Stomach (tissue), 4 donors: ENCODE measurements around the gene HSPA1A.
"Not testable (repeated sequence)": the region's sequence is repeated elsewhere in the genome, so short reads cannot be mapped to it uniquely, and the experiment has no call there.

Source experiments
- EP300 ChIP-seq: sonication (generic); formaldehyde crosslinking; IDR thresholded peaks from one replicate; pipeline ENCODE4 v1.6.1; 2017; ENCODE audit warnings: antibody characterized with exemption
- POLR2A ChIP-seq, 4 donors: fragments of 450-650 bp; IDR thresholded peaks; one replicate each; pipeline ENCODE4 v1.6.1; 2016; ENCODE audit warnings: antibody characterized with exemption in 4 of 4, control low read depth in 2 of 4, mild to moderate bottlenecking in 1 of 4, moderate library complexity in 1 of 4
- POLR2AphosphoS5 ChIP-seq, 3 donors: sonication (generic); formaldehyde crosslinking; IDR thresholded peaks; one replicate each; pipeline ENCODE4 v1.6.1; 2016; ENCODE audit warnings: antibody characterized with exemption in 3 of 3
- TF ChIP-seq, protein P1 (sequence below), 7 experiments: fragments of 450-650 bp in 4 of 7; fragments of 200-600 bp in 3 of 7; sonication (generic) in 3 of 7; IDR thresholded peaks; one replicate each; pipeline ENCODE4 v1.5.1; 2016 to 2019; ENCODE audit warnings: antibody characterized with exemption in 7 of 7, control low read depth in 2 of 7, mild to moderate bottlenecking in 1 of 7

DNA sequence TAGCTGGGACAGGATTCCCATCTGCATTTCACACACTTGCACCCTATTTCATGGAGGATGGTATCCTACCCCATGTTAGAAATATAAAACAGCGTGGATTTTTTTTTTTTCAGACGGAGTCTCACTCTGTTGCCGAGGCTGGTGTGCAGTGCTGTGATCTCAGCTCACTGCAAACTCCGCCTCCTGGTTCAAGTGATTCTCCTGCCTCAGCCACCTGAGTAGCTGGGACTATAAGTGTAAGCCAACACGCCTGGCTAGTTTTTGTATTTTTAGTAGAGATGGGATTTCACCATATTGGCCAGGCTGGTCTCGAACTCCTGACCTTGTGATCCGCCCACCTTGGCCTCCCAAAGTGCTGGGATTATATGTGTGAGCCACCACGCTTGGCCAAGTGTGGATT lies 42.4 kb downstream of the HSPA1A start:
- TF ChIP-seq, protein P1, sequence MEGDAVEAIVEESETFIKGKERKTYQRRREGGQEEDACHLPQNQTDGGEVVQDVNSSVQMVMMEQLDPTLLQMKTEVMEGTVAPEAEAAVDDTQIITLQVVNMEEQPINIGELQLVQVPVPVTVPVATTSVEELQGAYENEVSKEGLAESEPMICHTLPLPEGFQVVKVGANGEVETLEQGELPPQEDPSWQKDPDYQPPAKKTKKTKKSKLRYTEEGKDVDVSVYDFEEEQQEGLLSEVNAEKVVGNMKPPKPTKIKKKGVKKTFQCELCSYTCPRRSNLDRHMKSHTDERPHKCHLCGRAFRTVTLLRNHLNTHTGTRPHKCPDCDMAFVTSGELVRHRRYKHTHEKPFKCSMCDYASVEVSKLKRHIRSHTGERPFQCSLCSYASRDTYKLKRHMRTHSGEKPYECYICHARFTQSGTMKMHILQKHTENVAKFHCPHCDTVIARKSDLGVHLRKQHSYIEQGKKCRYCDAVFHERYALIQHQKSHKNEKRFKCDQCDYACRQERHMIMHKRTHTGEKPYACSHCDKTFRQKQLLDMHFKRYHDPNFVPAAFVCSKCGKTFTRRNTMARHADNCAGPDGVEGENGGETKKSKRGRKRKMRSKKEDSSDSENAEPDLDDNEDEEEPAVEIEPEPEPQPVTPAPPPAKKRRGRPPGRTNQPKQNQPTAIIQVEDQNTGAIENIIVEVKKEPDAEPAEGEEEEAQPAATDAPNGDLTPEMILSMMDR (IDR thresholded peaks at IDR 0.05), result not testable (repeated sequence)
- TF ChIP-seq POLR2A (IDR thresholded peaks at IDR 0.05); POLR2AphosphoS5 (IDR thresholded peaks at IDR 0.05); EP300: not testable (repeated sequence)
